CD14-positive monocyte (primary cell): ENCODE data around the gene ACOT7. TPM values are rescaled to one million over a fixed set of nuclear protein-coding genes. Genes with fewer than 3 reads are reported as not detected.
A peak's percentile ranks its signal among the peaks of the same experiment; 100 is the strongest.

Source experiments
- DNase-seq, 3 donors: peaks; one replicate each; pipeline ENCODE4 v3.0.0-alpha.2; 2011 to 2022
- H2AFZ ChIP-seq: 2 replicates; pipeline ENCODE4 v1.6.0; 2012; ENCODE audit warnings: mild to moderate bottlenecking, low read depth, low read length, inconsistent platforms; ENCODE audit not compliant: insufficient read depth, poor library complexity, severe bottlenecking
- H3K27ac ChIP-seq, 2 donors: 1 replicate in 1 of 2; 2 replicates in 1 of 2; pipeline ENCODE4 v1.5.1; 2012 to 2013; ENCODE audit warnings: low read length in 2 of 2, control low read depth in 1 of 2, inconsistent platforms in 1 of 2, low read depth in 1 of 2, mild to moderate bottlenecking in 1 of 2
- H3K27me3 ChIP-seq, 2 donors: one replicate each; pipeline versions ENCODE4 v1.6.0 to v1.6.1; 2011 to 2013; ENCODE audit warnings: low read length in 2 of 2; ENCODE audit not compliant: control insufficient read depth in 2 of 2, insufficient read depth in 2 of 2
- H3K36me3 ChIP-seq, 2 donors: replicated peaks in 1 of 2; 1 replicate in 1 of 2; 2 replicates in 1 of 2; pipeline versions ENCODE4 v1.5.1 to v1.6.1; 2012 to 2013; ENCODE audit warnings: low read length in 2 of 2, control low read depth in 1 of 2, inconsistent platforms in 1 of 2, mild to moderate bottlenecking in 1 of 2; ENCODE audit not compliant: insufficient read depth in 2 of 2, control insufficient read depth in 1 of 2
- H3K4me1 ChIP-seq, 2 donors: 1 replicate in 1 of 2; 2 replicates in 1 of 2; pipeline versions ENCODE4 v1.5.1 to v1.6.1; 2012 to 2013; ENCODE audit warnings: low read length in 2 of 2, control low read depth in 1 of 2, inconsistent platforms in 1 of 2, mild to moderate bottlenecking in 1 of 2, moderate library complexity in 1 of 2; ENCODE audit not compliant: insufficient read depth in 2 of 2, control insufficient read depth in 1 of 2
- H3K4me2 ChIP-seq: replicated peaks from 2 replicates; pipeline ENCODE3; 2012; ENCODE audit warnings: low read length, moderate library complexity, mild to moderate bottlenecking; ENCODE audit not compliant: poor library complexity, severe bottlenecking; ENCODE audit errors: extremely low read depth
- H3K4me3 ChIP-seq, 3 experiments: fragments of 200-600 bp in 1 of 3; sonication (generic) in 1 of 3; replicated peaks in 1 of 3; 1 replicate in 2 of 3; 2 replicates in 1 of 3; pipeline ENCODE4 v1.5.1; 2011 to 2013; ENCODE audit warnings: low read length in 3 of 3, mild to moderate bottlenecking in 3 of 3, control low read depth in 2 of 3, low read depth in 2 of 3, inconsistent platforms in 1 of 3, moderate library complexity in 1 of 3
- H3K79me2 ChIP-seq: 2 replicates; pipeline ENCODE4 v1.6.0; 2012; ENCODE audit warnings: mild to moderate bottlenecking, control low read depth, inconsistent platforms, low read length, moderate library complexity; ENCODE audit not compliant: insufficient read depth
- H3K9ac ChIP-seq: 2 replicates; pipeline ENCODE4 v1.6.0; 2017; ENCODE audit warnings: low read length, mild to moderate bottlenecking; ENCODE audit not compliant: insufficient read depth, poor library complexity, severe bottlenecking
- H3K9me3 ChIP-seq, 2 donors: replicated peaks in 1 of 2; 1 replicate in 1 of 2; 2 replicates in 1 of 2; pipeline versions ENCODE4 v1.5.1 to v1.6.1; 2012 to 2013; ENCODE audit warnings: low read length in 2 of 2, control low read depth in 1 of 2; ENCODE audit not compliant: control insufficient read depth in 1 of 2, insufficient read depth in 1 of 2
- H4K20me1 ChIP-seq: 2 replicates; pipeline ENCODE4 v1.6.0; 2012; ENCODE audit warnings: mild to moderate bottlenecking, low read length, control low read depth, moderate library complexity; ENCODE audit not compliant: insufficient read depth
- H3K27ac Mint-ChIP-seq, 7 donors: one replicate each; pipeline ENCODE4 v1.8.0; 2020; ENCODE audit warnings: mild to moderate bottlenecking in 7 of 7, mixed read lengths in 7 of 7, moderate library complexity in 6 of 7, inconsistent platforms in 2 of 7
- H3K27me3 Mint-ChIP-seq, 3 donors: one replicate each; pipeline ENCODE4 v1.8.0; 2021 to 2022; ENCODE audit warnings: low read depth in 3 of 3, mild to moderate bottlenecking in 3 of 3, mixed read lengths in 3 of 3, moderate library complexity in 3 of 3, inconsistent platforms in 1 of 3
- H3K36me3 Mint-ChIP-seq, 2 donors: one replicate each; pipeline ENCODE4 v1.8.0; 2020; ENCODE audit warnings: mixed read lengths in 2 of 2, inconsistent platforms in 1 of 2, mild to moderate bottlenecking in 1 of 2
- H3K4me1 Mint-ChIP-seq: one replicate; pipeline ENCODE4 v1.8.0; 2020; ENCODE audit warnings: mild to moderate bottlenecking, mixed read lengths
- H3K4me3 Mint-ChIP-seq, 2 donors: one replicate each; pipeline ENCODE4 v1.8.0; 2020; ENCODE audit warnings: mild to moderate bottlenecking in 2 of 2, mixed read lengths in 2 of 2, moderate library complexity in 1 of 2
- H3K9me3 Mint-ChIP-seq, 7 donors: one replicate each; pipeline ENCODE4 v1.8.0; 2020 to 2022; ENCODE audit warnings: mixed read lengths in 7 of 7, mild to moderate bottlenecking in 6 of 7, moderate library complexity in 6 of 7, inconsistent platforms in 2 of 7
- CTCF ChIP-seq: fragments of 200-600 bp; IDR thresholded peaks from one replicate; pipeline ENCODE4 v1.8.0; 2022; ENCODE audit warnings: antibody characterized with exemption, mild to moderate bottlenecking
- WGBS: methylation state at CpG from one replicate; pipeline ENCODE4 v1.1.5; 2013; ENCODE audit warnings: missing lambda C conversion rate; ENCODE audit not compliant: insufficient coverage; 5-methylcytosine and 5-hydroxymethylcytosine counted together
- intact Hi-C, 2 donors: fragments of 100-400 bp; cut with micrococcal nuclease; formaldehyde crosslinking; loops; one replicate each; pipeline versions ENCODE4 v1.15.0 to v1.15.1; 2023
- polyA plus RNA-seq, 3 donors: library from polyadenylated mRNA; depleted of rRNA in 1 of 3; unstranded in 2 of 3; stranded (reverse) in 1 of 3; fragments of 300-500 nt in 2 of 3; fragments of >200 nt in 1 of 3; fragmentation: Illumina TruSeq in 2 of 3; gene quantifications; 1 replicate in 2 of 3; 2 replicates in 1 of 3; pipeline ENCODE4 v1.2.3, GENCODE V29; 2012 to 2021

The ACOT7 gene
- polyA plus RNA-seq, 3 donors = 0.63 to 4.3 (median 1.4) TPM

GRCh38 chr1:6248161-6248776 lies 145.3 kb downstream of the ACOT7 start:
- DNase-seq = no peak
- Histone ChIP-seq H3K27me3 (peaks cover 15 to 67% of the 10 kb centered on the region in 2 donors), H3K9ac (no peak overlapping the region), H3K36me3 (no peaks in the 10 kb centered on the region), H3K27ac (no peak overlapping the region), H3K79me2 (no peaks in the 10 kb centered on the region), H3K4me3 (no peak overlapping the region), H3K9me3 (peaks cover 0 to 10% of the 10 kb centered on the region in 2 donors), H3K4me2 (no peak overlapping the region), H2AFZ (no peak overlapping the region), H4K20me1 (peaks cover 9% of the 10 kb centered on the region), H3K4me1 (peaks cover 0 to 16% of the 10 kb centered on the region in 2 donors)
- 94% methylated on average over 11 of the region's 14 CpGs for WGBS
- Mint-ChIP-seq H3K36me3 (peaks cover 0 to 2% of the 10 kb centered on the region in 2 donors), H3K4me1 (peaks cover 4% of the 10 kb centered on the region), H3K9me3 (peaks cover 0 to 9% (median 3%) of the 10 kb centered on the region in 7 donors), H3K4me3 (peak overlapping the region in 1 of 2 donors; percentile 71), H3K27me3 (peaks cover 63 to 83% (median 75%) of the 10 kb centered on the region in 3 donors), H3K27ac (no peak overlapping the region)
- no peak for TF ChIP-seq CTCF
- intact Hi-C loops = loop anchor here (5.0 to 10.0 kb wide), 6 partner anchors 94 to 229 kb away; no protein-coding TSS in a partner anchor

- Mint-ChIP-seq H3K36me3 (peaks cover 0 to 2% of the 10 kb centered on the region in 2 donors), H3K27me3 (peaks cover 68 to 89% (median 77%) of the 10 kb centered on the region in 3 donors), H3K9me3 (peaks cover 0 to 9% (median 3%) of the 10 kb centered on the region in 7 donors), H3K4me3 (peak overlapping the region in 1 of 2 donors; percentile 86), H3K27ac (no peak overlapping the region), H3K4me1 (peaks cover 4% of the 10 kb centered on the region)
- Histone ChIP-seq H3K4me2 (no peak overlapping the region), H4K20me1 (peaks cover 9% of the 10 kb centered on the region), H3K36me3 (no peaks in the 10 kb centered on the region), H2AFZ (no peak overlapping the region), H3K27ac (no peak overlapping the region), H3K27me3 (peaks cover 15 to 73% of the 10 kb centered on the region in 2 donors), H3K9ac (no peak overlapping the region), H3K4me1 (peaks cover 0 to 16% of the 10 kb centered on the region in 2 donors), H3K79me2 (no peaks in the 10 kb centered on the region), H3K9me3 (peaks cover 0 to 13% of the 10 kb centered on the region in 2 donors), H3K4me3 (no peak overlapping the region)
- DNase-seq = no peak
- no peak for TF ChIP-seq CTCF
- 85% methylated on average over 5 of the region's 5 CpGs for WGBS
- intact Hi-C loops = loop anchor here (2.0 to 10.0 kb wide), 7 partner anchors 95 to 230 kb away; no protein-coding TSS in a partner anchor
These were observed 145.9 kb downstream of the ACOT7 start for GRCh38 chr1:6247651-6248050.
